IgD-negative memory B cell (primary cell): ENCODE data around the gene NTSR1. TPM values are rescaled to one million over a fixed set of nuclear protein-coding genes. Genes with fewer than 3 reads are reported as not detected.
"Not testable (repeated sequence)": the region's sequence is repeated elsewhere in the genome, so short reads cannot be mapped to it uniquely, and the experiment has no call there.

ENCODE experiments used
- H3K27ac Mint-ChIP-seq, 3 donors: one replicate each; pipeline ENCODE4 v1.8.0; 2020 to 2022; ENCODE audit warnings: mild to moderate bottlenecking in 3 of 3, mixed read lengths in 3 of 3, moderate library complexity in 1 of 3
- H3K27me3 Mint-ChIP-seq: one replicate; pipeline ENCODE4 v1.8.0; 2021; ENCODE audit warnings: mixed read lengths
- H3K36me3 Mint-ChIP-seq: one replicate; pipeline ENCODE4 v1.8.0; 2020; ENCODE audit warnings: mild to moderate bottlenecking, mixed read lengths
- H3K4me1 Mint-ChIP-seq, 3 donors: one replicate each; pipeline ENCODE4 v1.8.0; 2020 to 2022; ENCODE audit warnings: mixed read lengths in 3 of 3, mild to moderate bottlenecking in 1 of 3
- H3K4me3 Mint-ChIP-seq, 4 donors: one replicate each; pipeline ENCODE4 v1.8.0; 2020 to 2022; ENCODE audit warnings: mild to moderate bottlenecking in 4 of 4, mixed read lengths in 4 of 4, moderate library complexity in 3 of 4
- H3K9me3 Mint-ChIP-seq, 3 donors: one replicate each; pipeline ENCODE4 v1.8.0; 2020 to 2021; ENCODE audit warnings: mixed read lengths in 3 of 3, mild to moderate bottlenecking in 1 of 3
- polyA plus RNA-seq: library from polyadenylated mRNA; unstranded; fragments of 300-500 nt; fragmentation: Illumina TruSeq; gene quantifications from one replicate; pipeline ENCODE4 v1.2.3, GENCODE V29; 2021

The NTSR1 gene
- polyA plus RNA-seq, 1 donor from 2014 or later, result not detected

GRCh38 chr20:62683660-62684322 is 24.8 kb upstream of the NTSR1 start:
- H3K36me3 Mint-ChIP-seq, H3K4me3 Mint-ChIP-seq, H3K4me1 Mint-ChIP-seq, H3K27ac Mint-ChIP-seq, H3K9me3 Mint-ChIP-seq: not testable (repeated sequence)
- H3K27me3 Mint-ChIP-seq, result peaks cover 15% of the 10 kb centered on the region

- Mint-ChIP-seq H3K27ac (peak overlapping the region in 1 of 3 donors; percentile 87), H3K4me1 (peaks cover 0 to 6% (median 4%) of the 10 kb centered on the region in 3 donors), H3K27me3 (peaks cover 20% of the 10 kb centered on the region), H3K36me3 (peaks cover 5% of the 10 kb centered on the region), H3K9me3 (peaks cover 3 to 7% (median 3%) of the 10 kb centered on the region in 3 donors), H3K4me3 (no peak overlapping the region)
Measured at GRCh38 chr20:62684981-62685380, 23.7 kb upstream of the NTSR1 start.

- no peaks in the 10 kb centered on the region for H3K9me3 Mint-ChIP-seq
- peaks cover 0 to 6% (median 4%) of the 10 kb centered on the region in 3 donors for H3K4me1 Mint-ChIP-seq
- no peaks in the 10 kb centered on the region for H3K36me3 Mint-ChIP-seq
- H3K27me3 Mint-ChIP-seq, result peaks cover 26% of the 10 kb centered on the region
- peak overlapping the region in 1 of 3 donors; percentile 86 for H3K27ac Mint-ChIP-seq
- H3K4me3 Mint-ChIP-seq, result peak overlapping the region in 3 of 4 donors; percentile 39 to 83 (median 49)
Measured at GRCh38 chr20:62685781-62686555, 22.7 kb upstream of the NTSR1 start.

DNA sequence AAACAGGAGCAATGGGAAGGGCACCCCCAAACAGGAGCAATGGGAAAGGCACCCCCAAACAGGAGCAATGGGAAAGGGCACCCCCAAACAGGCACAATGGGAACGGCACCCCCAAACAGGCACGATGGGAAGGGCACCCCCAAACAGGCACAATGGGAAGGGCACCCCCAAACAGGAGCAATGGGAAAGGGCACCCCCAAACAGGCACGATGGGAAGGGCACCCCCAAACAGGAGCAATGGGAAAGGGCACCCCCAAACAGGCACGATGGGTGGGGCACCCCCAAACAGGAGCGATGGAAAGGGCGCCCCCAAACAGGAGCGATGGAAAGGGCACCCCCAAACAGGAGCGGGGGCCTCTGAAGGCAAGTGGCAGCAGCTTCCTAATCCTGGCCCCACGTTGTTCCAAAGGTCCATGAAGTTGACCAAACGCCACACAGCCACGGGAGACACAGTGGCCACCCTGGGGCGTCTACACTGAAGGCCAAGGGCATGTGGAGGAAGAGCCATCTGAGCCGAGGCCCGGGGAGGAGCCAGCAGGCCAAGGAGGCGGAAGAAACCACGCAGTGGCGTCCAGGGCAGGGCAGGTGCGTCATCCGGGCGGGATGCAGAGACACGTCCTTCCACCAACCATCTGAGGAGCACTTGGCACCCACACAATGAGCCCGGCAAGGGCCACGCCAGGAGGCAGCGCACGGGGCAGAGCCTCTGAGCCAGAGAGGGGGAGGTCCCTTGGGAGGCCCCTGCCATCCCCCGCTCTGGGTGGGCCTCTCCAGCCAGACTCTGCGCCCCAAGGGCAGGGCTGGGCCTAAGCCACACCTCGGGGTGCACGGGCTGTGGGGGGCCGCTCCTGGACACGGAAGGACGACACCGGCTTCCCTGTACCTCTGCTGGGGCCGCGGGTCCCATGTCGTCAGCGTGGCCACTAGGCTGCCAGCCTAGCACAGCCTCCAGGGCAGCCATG is 21.5 kb upstream of the NTSR1 start:
- no peaks in the 10 kb centered on the region for H3K9me3 Mint-ChIP-seq
- peaks cover 29% of the 10 kb centered on the region for H3K27me3 Mint-ChIP-seq
- no peak overlapping the region for H3K27ac Mint-ChIP-seq
- no peak overlapping the region for H3K4me3 Mint-ChIP-seq
- H3K36me3 Mint-ChIP-seq, result no peaks in the 10 kb centered on the region
- H3K4me1 Mint-ChIP-seq, result peaks cover 0 to 9% (median 4%) of the 10 kb centered on the region in 3 donors

GRCh38 chr20:62688083-62688482 is 20.6 kb upstream of the NTSR1 start:
- Mint-ChIP-seq H3K27ac (no peak overlapping the region), H3K27me3 (peaks cover 29% of the 10 kb centered on the region), H3K9me3 (no peaks in the 10 kb centered on the region), H3K4me1 (peaks cover 0 to 9% (median 6%) of the 10 kb centered on the region in 3 donors), H3K4me3 (no peak overlapping the region), H3K36me3 (peaks cover 1% of the 10 kb centered on the region)

- Mint-ChIP-seq H3K4me1 (peaks cover 0 to 9% (median 6%) of the 10 kb centered on the region in 3 donors), H3K27me3 (peaks cover 32% of the 10 kb centered on the region), H3K9me3 (no peaks in the 10 kb centered on the region), H3K27ac (no peak overlapping the region), H3K36me3 (peaks cover 1% of the 10 kb centered on the region), H3K4me3 (peak overlapping the region in 1 of 4 donors; percentile 39)
Measured at GRCh38 chr20:62688855-62689460, 19.7 kb upstream of the NTSR1 start.

DNA sequence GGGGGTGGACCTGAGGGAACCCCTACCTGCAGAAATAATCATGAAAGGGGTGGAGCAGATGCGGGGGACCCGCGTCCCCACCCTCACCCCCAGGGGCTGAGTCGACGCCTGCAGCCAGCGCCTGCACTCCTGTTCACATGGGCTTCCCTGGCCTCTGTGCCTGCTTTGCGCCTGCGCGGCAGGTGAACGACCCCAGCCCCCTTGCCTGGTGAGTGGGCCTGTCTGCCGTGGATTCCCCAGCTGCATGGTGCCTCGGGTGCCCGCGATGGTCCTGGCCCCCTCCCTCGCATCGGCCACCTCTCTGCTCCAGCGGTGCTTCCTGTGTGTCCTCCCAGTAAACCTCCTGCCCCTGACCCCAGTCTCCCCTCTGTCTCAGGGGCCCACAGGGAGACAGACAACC is 18.8 kb upstream of the NTSR1 start:
- H3K27me3 Mint-ChIP-seq, result peaks cover 30% of the 10 kb centered on the region
- no peaks in the 10 kb centered on the region for H3K9me3 Mint-ChIP-seq
- peaks cover 1% of the 10 kb centered on the region for H3K36me3 Mint-ChIP-seq
- peaks cover 0 to 9% (median 6%) of the 10 kb centered on the region in 3 donors for H3K4me1 Mint-ChIP-seq
- H3K27ac Mint-ChIP-seq, result no peak overlapping the region
- H3K4me3 Mint-ChIP-seq, result no peak overlapping the region

DNA sequence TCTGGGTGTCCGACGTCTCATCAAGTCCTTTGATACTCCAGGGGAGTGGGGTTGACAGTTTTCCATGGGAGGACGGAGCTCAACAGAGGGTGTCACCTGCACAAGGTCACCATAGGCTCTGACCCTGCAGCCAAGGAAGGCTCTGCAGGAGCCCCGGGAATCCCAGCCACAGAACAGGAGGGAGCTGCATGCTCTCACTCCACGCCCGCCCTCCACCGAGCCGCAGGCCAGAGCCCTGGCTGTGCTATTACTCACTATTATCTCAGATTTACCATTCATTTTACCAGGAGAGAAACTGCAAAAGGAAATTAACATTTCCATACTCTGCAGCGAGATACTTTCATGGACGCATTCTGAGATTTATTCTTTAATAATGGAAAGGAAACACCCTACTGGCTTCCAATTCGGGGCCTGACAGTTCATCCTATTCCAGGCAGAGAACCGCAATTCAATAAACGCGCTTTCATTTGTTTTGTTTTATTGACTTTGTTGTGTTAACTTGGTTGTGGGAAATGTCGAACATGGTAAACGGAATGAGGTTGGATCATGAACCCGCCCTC is 18.3 kb upstream of the NTSR1 start:
- H3K27ac Mint-ChIP-seq, result no peak overlapping the region
- H3K27me3 Mint-ChIP-seq, result peaks cover 30% of the 10 kb centered on the region

GRCh38 chr20:62691487-62691886 is 17.1 kb upstream of the NTSR1 start:
- H3K4me3 Mint-ChIP-seq, result peak overlapping the region in 1 of 4 donors; percentile 72

More for the DNA sequence above, 18.3 kb upstream of the NTSR1 start:
- Mint-ChIP-seq H3K4me3 (no peak overlapping the region), H3K4me1 (peaks cover 0 to 7% (median 6%) of the 10 kb centered on the region in 3 donors), H3K36me3 (peaks cover 1% of the 10 kb centered on the region), H3K9me3 (no peaks in the 10 kb centered on the region)

DNA sequence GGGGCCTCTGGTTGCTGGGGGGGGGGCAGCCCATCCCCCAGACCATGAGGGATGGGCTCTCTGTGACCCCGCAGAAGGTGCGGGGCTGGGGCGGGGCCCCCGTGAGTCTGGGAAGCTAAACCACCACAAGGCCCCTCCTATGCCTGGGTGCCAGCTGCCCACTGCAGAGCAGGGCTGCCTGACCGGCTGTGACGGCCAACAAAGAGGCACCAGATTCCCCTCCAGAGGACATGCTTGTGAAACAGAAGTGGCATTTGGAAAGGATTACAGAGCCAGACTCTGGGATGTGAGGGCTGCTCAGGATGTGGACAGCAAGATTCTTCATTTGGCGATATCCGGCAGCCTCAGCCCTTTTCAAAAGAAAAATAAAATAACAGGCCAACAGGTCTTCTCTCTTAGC is 16.5 kb upstream of the NTSR1 start:
- Mint-ChIP-seq H3K4me1 (peaks cover 0 to 4% (median 3%) of the 10 kb centered on the region in 3 donors), H3K4me3 (no peak overlapping the region), H3K27me3 (peaks cover 22% of the 10 kb centered on the region), H3K27ac (no peak overlapping the region), H3K9me3 (no peaks in the 10 kb centered on the region), H3K36me3 (peaks cover 1% of the 10 kb centered on the region)

More at GRCh38 chr20:62691487-62691886, 17.1 kb upstream of the NTSR1 start:
- peaks cover 25% of the 10 kb centered on the region for H3K27me3 Mint-ChIP-seq
- H3K9me3 Mint-ChIP-seq, result no peaks in the 10 kb centered on the region
- peaks cover 0 to 4% (median 3%) of the 10 kb centered on the region in 3 donors for H3K4me1 Mint-ChIP-seq
- peaks cover 1% of the 10 kb centered on the region for H3K36me3 Mint-ChIP-seq
- H3K27ac Mint-ChIP-seq, result no peak overlapping the region

- no peak overlapping the region for H3K4me3 Mint-ChIP-seq
Measured at GRCh38 chr20:62692801-62693523, 15.7 kb upstream of the NTSR1 start.

GRCh38 chr20:62693524-62693922 is 15.1 kb upstream of the NTSR1 start:
- H3K4me3 Mint-ChIP-seq, result no peak overlapping the region
- peaks cover 1% of the 10 kb centered on the region for H3K36me3 Mint-ChIP-seq
- peaks cover 0 to 4% (median 3%) of the 10 kb centered on the region in 3 donors for H3K4me1 Mint-ChIP-seq
- H3K27me3 Mint-ChIP-seq, result peaks cover 22% of the 10 kb centered on the region
- H3K27ac Mint-ChIP-seq, result peak overlapping the region in 1 of 3 donors; percentile 23
- H3K9me3 Mint-ChIP-seq, result no peaks in the 10 kb centered on the region

More at GRCh38 chr20:62692801-62693523, 15.7 kb upstream of the NTSR1 start:
- H3K4me1 Mint-ChIP-seq, result peaks cover 0 to 4% (median 3%) of the 10 kb centered on the region in 3 donors
- H3K9me3 Mint-ChIP-seq, result no peaks in the 10 kb centered on the region
- peak overlapping the region in 1 of 3 donors; percentile 23 for H3K27ac Mint-ChIP-seq
- H3K36me3 Mint-ChIP-seq, result peaks cover 1% of the 10 kb centered on the region
- H3K27me3 Mint-ChIP-seq, result peaks cover 21% of the 10 kb centered on the region

DNA sequence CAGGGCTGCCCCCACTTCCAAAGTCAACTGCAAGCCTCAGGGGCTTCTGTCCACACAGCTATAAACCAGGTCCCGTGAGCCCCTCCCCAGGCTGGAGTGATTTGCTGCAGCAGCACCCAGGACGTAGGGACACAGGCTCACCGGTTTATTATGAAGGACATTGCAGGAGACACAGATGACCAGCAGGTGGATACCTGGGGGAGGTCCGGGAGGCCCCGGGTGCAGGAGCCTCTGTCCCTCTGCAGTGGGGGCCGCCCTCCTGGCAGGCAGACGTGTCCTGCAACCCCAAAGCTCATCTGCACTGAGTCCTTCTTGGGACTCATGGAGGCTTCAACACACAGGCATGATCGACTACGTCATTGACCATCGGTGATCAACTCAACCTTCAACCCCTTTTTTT is 14.5 kb upstream of the NTSR1 start:
- Mint-ChIP-seq H3K4me1 (peaks cover 0 to 4% (median 3%) of the 10 kb centered on the region in 3 donors), H3K27ac (no peak overlapping the region), H3K36me3 (peaks cover 1% of the 10 kb centered on the region), H3K27me3 (peaks cover 19% of the 10 kb centered on the region), H3K4me3 (no peak overlapping the region), H3K9me3 (no peaks in the 10 kb centered on the region)
